Prostate gland (tissue), 2 donors: ENCODE measurements around the gene ESPN. TPM values are rescaled to one million over a fixed set of nuclear protein-coding genes. Genes with fewer than 3 reads are reported as not detected.
"Not testable (repeated sequence)": the region's sequence is repeated elsewhere in the genome, so short reads cannot be mapped to it uniquely, and the experiment has no call there.

Experiments
- DNase-seq: peaks from one replicate; pipeline ENCODE4 v3.0.0-alpha.2; 2019; ENCODE audit warnings: low spot score
- H3K27ac ChIP-seq, 2 donors: fragments of 200-600 bp; sonication (generic); 2 replicates each; pipeline ENCODE4 v1.5.1; 2017 to 2019
- H3K27me3 ChIP-seq: fragments of 200-600 bp; sonication (generic); replicated peaks from 2 replicates; pipeline ENCODE4 v1.5.1; 2019; ENCODE audit not compliant: insufficient read depth
- H3K36me3 ChIP-seq, 2 donors: fragments of 200-600 bp; sonication (generic); 1 replicate in 1 of 2; 2 replicates in 1 of 2; pipeline versions ENCODE4 v1.5.1 to v1.8.1; 2017 to 2019
- H3K4me1 ChIP-seq: fragments of 200-600 bp; sonication (generic); replicated peaks from 2 replicates; pipeline ENCODE4 v1.5.1; 2019
- H3K4me3 ChIP-seq, 2 donors: fragments of 200-600 bp; sonication (generic); 2 replicates each; pipeline ENCODE4 v1.5.1; 2017 to 2019
- H3K9me3 ChIP-seq: fragments of 200-600 bp; sonication (generic); 2 replicates; pipeline ENCODE4 v1.5.1; 2017
- POLR2A ChIP-seq: fragments of 450-650 bp; IDR thresholded peaks from one replicate; pipeline ENCODE4 v1.6.1; 2016; ENCODE audit warnings: antibody characterized with exemption, mild to moderate bottlenecking
- POLR2AphosphoS5 ChIP-seq: sonication (generic); formaldehyde crosslinking; IDR thresholded peaks from one replicate; pipeline ENCODE4 v1.6.1; 2017; ENCODE audit warnings: antibody characterized with exemption
- WGBS: methylation state at CpG from one replicate; pipeline ENCODE4 v1.1.5; 2018; 5-methylcytosine and 5-hydroxymethylcytosine counted together
- intact Hi-C: fragments of 100-400 bp; cut with DNase I; formaldehyde crosslinking; loops from one replicate; pipeline ENCODE4 v1.14.2; 2022
- total RNA-seq, 2 donors: library from RNA; depleted of rRNA; stranded (reverse); fragments of >200 nt; gene quantifications; one replicate each; pipeline ENCODE4 v1.1.0, GENCODE V29; 2016
- TF ChIP-seq, protein P1 (sequence below), 4 experiments: fragments of 200-600 bp in 2 of 4; fragments of 450-650 bp in 2 of 4; sonication (generic) in 2 of 4; IDR thresholded peaks; 1 replicate in 3 of 4; 2 replicates in 1 of 4; pipeline ENCODE4 v1.5.1; 2016 to 2019; ENCODE audit warnings: antibody characterized with exemption in 4 of 4, mild to moderate bottlenecking in 2 of 4, moderate library complexity in 2 of 4

Gene ESPN
- total RNA-seq, 2 donors from 2014 or later: 19.7 to 257 TPM

DNA sequence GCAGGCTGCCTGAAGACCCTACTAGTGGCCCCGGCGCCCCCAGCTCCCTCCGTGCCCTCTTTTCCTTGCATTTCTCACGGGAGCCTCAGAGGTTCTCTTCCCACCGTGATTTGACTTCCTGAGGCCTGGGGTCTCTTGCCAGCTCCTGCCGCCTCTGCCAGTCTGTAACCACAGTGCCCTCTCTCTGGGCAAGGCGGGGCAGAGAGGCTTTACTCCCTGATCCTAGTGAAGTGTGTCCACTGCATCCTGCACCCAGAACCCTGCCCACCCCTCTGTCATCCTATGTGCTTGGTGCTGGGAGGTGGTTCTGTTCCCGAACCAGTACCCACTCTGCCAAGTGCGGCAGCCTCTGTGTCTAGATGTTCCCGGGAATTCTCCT is 2.4 kb downstream of the ESPN start:
- H3K4me1 ChIP-seq: peaks cover 8% of the 10 kb centered on the region
- intact Hi-C loops: no loop called here
- WGBS: 90% methylated on average over 10 of the region's 10 CpGs
- H3K4me3 ChIP-seq: no peak overlapping the region
- no peaks in the 10 kb centered on the region for H3K36me3 ChIP-seq
- no peak overlapping the region for H3K27ac ChIP-seq
- TF ChIP-seq POLR2A (no peak), POLR2AphosphoS5 (no peak)
- TF ChIP-seq, protein P1, sequence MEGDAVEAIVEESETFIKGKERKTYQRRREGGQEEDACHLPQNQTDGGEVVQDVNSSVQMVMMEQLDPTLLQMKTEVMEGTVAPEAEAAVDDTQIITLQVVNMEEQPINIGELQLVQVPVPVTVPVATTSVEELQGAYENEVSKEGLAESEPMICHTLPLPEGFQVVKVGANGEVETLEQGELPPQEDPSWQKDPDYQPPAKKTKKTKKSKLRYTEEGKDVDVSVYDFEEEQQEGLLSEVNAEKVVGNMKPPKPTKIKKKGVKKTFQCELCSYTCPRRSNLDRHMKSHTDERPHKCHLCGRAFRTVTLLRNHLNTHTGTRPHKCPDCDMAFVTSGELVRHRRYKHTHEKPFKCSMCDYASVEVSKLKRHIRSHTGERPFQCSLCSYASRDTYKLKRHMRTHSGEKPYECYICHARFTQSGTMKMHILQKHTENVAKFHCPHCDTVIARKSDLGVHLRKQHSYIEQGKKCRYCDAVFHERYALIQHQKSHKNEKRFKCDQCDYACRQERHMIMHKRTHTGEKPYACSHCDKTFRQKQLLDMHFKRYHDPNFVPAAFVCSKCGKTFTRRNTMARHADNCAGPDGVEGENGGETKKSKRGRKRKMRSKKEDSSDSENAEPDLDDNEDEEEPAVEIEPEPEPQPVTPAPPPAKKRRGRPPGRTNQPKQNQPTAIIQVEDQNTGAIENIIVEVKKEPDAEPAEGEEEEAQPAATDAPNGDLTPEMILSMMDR (IDR thresholded peaks at IDR 0.05): no peak
- no peaks in the 10 kb centered on the region for H3K27me3 ChIP-seq
- DNase-seq: no peak
- no peaks in the 10 kb centered on the region for H3K9me3 ChIP-seq

DNA sequence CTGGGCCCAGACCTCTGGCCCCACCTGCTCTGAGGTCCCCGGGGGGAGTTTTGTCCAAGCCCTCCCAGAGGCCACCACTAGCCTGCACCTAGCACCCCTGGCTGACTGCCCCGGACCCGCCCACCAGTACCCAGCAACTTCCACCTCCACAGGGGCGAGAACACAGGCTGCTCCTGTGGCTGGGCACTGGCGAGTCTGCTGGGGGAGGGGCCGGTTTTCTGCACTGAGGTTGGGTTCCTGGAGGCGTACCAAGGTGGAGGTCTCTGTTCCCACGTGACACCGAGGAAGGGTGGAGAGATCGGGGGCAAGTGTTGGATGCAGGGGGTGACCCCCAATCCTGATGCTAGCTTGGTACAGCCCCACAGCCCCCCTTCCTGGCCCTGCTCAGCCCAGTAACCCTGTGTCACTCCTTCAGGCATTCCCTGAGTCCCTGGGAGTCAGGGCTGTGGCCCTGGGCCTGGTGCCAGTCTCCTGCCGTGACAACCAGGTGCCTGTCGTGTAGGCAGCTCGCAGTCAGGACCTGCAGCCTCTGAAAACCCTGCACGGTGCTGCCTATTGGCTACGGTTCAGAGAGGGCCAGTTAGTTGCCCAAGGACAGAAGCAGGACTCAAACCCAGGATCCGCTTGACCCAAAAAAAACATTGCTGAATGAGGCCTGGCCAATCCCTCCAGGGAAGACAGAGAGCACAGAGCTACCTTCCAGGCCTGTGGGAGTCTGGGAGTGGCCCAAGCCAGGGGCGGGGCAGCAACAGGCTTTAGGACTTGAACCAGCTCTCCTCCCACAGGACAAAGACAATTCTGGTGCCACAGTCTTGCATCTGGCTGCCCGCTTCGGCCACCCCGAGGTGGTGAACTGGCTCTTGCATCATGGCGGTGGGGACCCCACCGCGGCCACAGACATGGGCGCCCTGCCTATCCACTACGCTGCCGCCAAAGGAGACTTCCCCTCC is 3.1 kb downstream of the ESPN start:
- H3K36me3 ChIP-seq: no peaks in the 10 kb centered on the region
- H3K27ac ChIP-seq: no peak overlapping the region
- WGBS: 74% methylated on average over 17 of the region's 26 CpGs
- no peak overlapping the region for H3K4me3 ChIP-seq
- intact Hi-C loops: no loop called here
- TF ChIP-seq, protein P1 (IDR thresholded peaks at IDR 0.05): no peak
- TF ChIP-seq POLR2AphosphoS5: no peak
- no peak for TF ChIP-seq POLR2A
- no peaks in the 10 kb centered on the region for H3K27me3 ChIP-seq
- no peak for DNase-seq
- H3K9me3 ChIP-seq: no peaks in the 10 kb centered on the region
- peaks cover 8% of the 10 kb centered on the region for H3K4me1 ChIP-seq

DNA sequence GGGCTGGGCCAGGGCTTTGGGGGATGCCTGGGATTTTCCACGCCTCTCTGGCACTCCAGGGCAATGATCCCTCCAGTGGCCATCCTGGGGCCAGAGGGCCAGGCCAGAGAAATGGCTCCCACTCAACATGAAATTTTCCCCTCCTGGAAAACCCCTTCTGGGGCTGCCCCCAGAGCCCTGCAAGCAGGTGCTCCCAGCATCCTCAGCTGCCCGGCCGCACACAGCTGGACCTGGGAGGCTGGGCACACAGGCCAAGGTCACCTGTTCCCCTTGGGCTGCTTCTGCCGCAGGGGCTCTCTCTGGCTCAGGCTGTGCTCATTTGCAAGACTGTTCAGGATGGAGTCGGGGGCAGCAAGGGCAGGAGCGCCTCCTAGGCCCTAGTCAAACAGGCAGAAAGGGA is 3.9 kb downstream of the ESPN start:
- DNase-seq, H3K9me3 ChIP-seq, H3K4me3 ChIP-seq, H3K4me1 ChIP-seq, H3K36me3 ChIP-seq, intact Hi-C loops, H3K27me3 ChIP-seq, H3K27ac ChIP-seq: not testable (repeated sequence)
- 100% methylated on average over 2 of the region's 6 CpGs for WGBS

DNA sequence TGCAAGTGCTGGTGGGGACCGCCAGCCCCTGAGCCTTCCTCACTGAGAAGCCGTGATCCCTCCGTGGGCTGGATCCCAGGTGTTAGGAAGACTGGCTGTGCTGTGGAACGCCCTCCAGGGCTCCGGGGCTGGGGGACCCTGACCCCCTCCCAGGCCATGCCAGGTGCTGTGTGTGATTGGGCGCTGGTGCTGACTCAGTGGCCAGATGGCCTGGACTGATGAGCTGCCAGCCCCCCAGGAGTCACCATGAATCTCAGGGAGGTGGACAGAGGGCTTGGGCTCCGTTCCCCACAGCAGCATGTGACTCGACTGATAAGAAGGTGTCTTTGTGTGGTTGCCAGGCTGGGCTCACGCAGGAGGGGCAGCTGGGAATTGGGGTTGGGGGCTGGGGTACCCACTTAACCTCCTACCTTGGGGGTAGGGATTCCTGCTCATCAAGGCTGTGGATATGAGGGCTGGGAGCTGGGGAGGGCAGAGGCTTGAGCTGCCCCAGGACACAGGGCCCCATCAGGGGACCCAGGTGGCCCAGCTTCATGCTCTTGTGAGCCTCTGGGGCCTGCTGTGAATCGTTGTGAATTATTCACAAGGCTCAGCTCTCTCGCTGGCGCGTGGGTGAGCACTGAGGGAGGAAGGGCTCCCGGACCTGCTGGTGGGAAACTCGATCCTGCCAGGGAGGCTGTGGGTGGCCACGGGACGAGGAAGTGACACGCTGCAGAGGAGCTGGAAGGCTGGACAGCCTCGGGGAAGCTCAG is 5.3 kb downstream of the ESPN start:
- H3K36me3 ChIP-seq, H3K9me3 ChIP-seq, H3K27ac ChIP-seq, H3K4me3 ChIP-seq, intact Hi-C loops, H3K27me3 ChIP-seq, DNase-seq, H3K4me1 ChIP-seq: not testable (repeated sequence)
- 45% methylated on average over 18 of the region's 19 CpGs for WGBS

DNA sequence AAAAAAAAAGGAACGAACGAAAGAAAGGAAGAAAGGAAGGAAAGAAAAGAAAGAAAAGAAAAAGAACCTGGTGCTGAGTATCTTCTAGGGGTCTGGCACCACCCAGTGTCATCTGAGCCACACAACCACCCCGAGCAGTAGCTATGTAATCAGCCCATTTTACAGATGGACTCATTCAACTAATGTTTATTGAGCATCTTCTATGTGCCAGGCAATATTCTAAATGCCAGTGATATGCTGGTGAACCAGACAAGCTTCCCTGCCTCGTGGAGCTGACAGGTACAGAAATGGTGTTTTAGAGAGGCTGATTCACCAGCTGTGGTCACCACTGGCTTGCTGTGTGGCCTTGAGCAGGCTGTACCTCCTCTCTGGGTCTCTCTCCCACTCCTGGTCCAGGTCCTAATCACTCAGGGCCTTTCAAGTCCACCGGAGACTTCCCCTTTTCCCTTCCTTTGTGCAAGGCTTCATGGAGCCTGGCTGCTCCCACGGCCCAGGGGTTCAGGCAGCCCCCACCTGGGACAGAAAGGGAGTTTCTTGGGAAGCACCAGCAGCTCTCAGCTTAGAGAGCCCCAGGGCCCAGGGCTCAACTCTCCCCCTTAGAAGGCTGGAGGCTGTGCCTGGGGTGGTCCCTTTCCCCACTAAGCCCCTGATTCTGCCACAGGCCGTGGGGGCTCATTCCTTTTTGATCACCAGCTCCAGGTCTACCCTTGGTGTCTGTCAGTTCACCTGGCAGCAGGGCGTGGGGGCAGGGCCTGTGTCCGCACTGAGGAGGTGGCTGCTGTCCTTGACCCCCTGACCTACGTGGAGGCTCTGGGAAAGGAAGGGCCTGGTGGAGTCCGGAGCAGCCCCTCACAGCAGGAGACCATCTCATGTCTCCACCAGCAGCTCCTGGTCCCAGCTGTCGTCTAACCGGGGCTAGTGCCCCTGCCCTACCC is 7.3 kb downstream of the ESPN start:
- H3K36me3 ChIP-seq, H3K27ac ChIP-seq, intact Hi-C loops, H3K4me1 ChIP-seq, DNase-seq, H3K4me3 ChIP-seq, H3K27me3 ChIP-seq, H3K9me3 ChIP-seq: not testable (repeated sequence)
- 87% methylated on average over 10 of the region's 13 CpGs for WGBS

DNA sequence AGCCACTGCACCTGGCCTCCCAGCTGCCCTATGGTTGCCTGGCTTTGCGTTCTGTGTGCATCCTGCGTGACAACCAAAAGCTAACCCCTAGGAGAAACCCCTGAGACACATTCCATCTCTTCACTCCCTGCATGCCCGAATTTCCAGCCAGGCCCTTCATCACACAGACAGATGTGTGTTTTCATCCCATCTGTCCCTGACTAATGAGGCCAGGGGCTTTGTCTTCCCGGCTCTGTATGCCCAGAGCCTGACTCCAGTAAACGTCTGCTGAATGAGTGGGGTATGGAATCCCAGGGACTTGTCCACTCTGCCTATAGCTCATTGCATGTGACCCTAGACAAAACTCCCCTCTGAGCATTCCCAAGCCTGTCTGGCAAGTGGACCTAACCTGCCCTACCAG is 9.6 kb downstream of the ESPN start:
- no peak for TF ChIP-seq POLR2AphosphoS5
- no peak for TF ChIP-seq POLR2A
- TF ChIP-seq, protein P1 (IDR thresholded peaks at IDR 0.05): no peak
- no peaks in the 10 kb centered on the region for H3K27me3 ChIP-seq
- no peaks in the 10 kb centered on the region for H3K9me3 ChIP-seq
- H3K36me3 ChIP-seq: no peaks in the 10 kb centered on the region
- intact Hi-C loops: no loop called here
- H3K4me1 ChIP-seq: no peaks in the 10 kb centered on the region
- WGBS: 86% methylated on average over 5 of the region's 5 CpGs
- H3K4me3 ChIP-seq: no peak overlapping the region
- H3K27ac ChIP-seq: no peak overlapping the region
- DNase-seq: no peak
